Liver (tissue), 9 donors: ENCODE data around the gene KMT2D. TPM values are rescaled to one million over a fixed set of nuclear protein-coding genes. Genes with fewer than 3 reads are reported as not detected.

Experiments
- DNase-seq: peaks from one replicate; pipeline ENCODE4 v3.0.0-alpha.2; 2017; ENCODE audit warnings: low spot score
- H3K27ac ChIP-seq, 2 donors: one replicate each; pipeline ENCODE4 v1.7.0; 2013; ENCODE audit warnings: inconsistent platforms in 2 of 2, low read length in 2 of 2, control low read depth in 1 of 2, low read depth in 1 of 2, mild to moderate bottlenecking in 1 of 2
- H3K27me3 ChIP-seq, 4 donors: one replicate each; pipeline versions ENCODE4 v1.6.1 to v1.7.0; 2013; ENCODE audit warnings: low read length in 3 of 4, inconsistent platforms in 1 of 4, mild to moderate bottlenecking in 1 of 4, moderate library complexity in 1 of 4; ENCODE audit not compliant: control insufficient read depth in 4 of 4, insufficient read depth in 4 of 4
- H3K36me3 ChIP-seq, 4 donors: one replicate each; pipeline versions ENCODE4 v1.6.1 to v1.7.0; 2013; ENCODE audit warnings: low read length in 3 of 4, mild to moderate bottlenecking in 3 of 4, low read depth in 1 of 4, moderate library complexity in 1 of 4; ENCODE audit not compliant: control insufficient read depth in 4 of 4, insufficient read depth in 3 of 4
- H3K4me1 ChIP-seq, 4 donors: one replicate each; pipeline versions ENCODE4 v1.6.1 to v1.7.0; 2013; ENCODE audit warnings: low read length in 3 of 4, mild to moderate bottlenecking in 3 of 4, moderate library complexity in 1 of 4; ENCODE audit not compliant: control insufficient read depth in 4 of 4, insufficient read depth in 4 of 4
- H3K4me3 ChIP-seq, 3 donors: one replicate each; pipeline versions ENCODE4 v1.6.1 to v1.7.0; 2013; ENCODE audit warnings: low read length in 3 of 3, control low read depth in 1 of 3, low read depth in 1 of 3, mild to moderate bottlenecking in 1 of 3
- H3K9ac ChIP-seq, 2 donors: one replicate each; pipeline ENCODE4 v1.7.0; 2013; ENCODE audit warnings: low read length in 2 of 2, mild to moderate bottlenecking in 2 of 2, moderate library complexity in 2 of 2, control low read depth in 1 of 2, low read depth in 1 of 2
- H3K9me3 ChIP-seq, 4 donors: one replicate each; pipeline versions ENCODE4 v1.6.1 to v1.7.0; 2013; ENCODE audit warnings: low read length in 3 of 4; ENCODE audit not compliant: control insufficient read depth in 4 of 4
- FOXA1 ChIP-seq: IDR thresholded peaks from 2 replicates; pipeline ENCODE4 v1.6.1; 2016; ENCODE audit warnings: antibody characterized with exemption
- FOXA2 ChIP-seq: IDR thresholded peaks from 2 replicates; pipeline ENCODE4 v1.6.1; 2016; ENCODE audit warnings: antibody characterized with exemption
- GABPA ChIP-seq, 2 donors: IDR thresholded peaks in 1 of 2; conservative IDR thresholded peaks in 1 of 2; 2 replicates each; pipeline ENCODE4 v1.6.1; 2016; ENCODE audit warnings: antibody characterized with exemption in 2 of 2, mild to moderate bottlenecking in 1 of 2, moderate library complexity in 1 of 2
- HNF4A ChIP-seq, 2 donors: conservative IDR thresholded peaks; 2 replicates each; pipeline ENCODE4 v1.6.1; 2016; ENCODE audit warnings: antibody characterized with exemption in 2 of 2, mild to moderate bottlenecking in 2 of 2
- HNF4G ChIP-seq: IDR thresholded peaks from 2 replicates; pipeline ENCODE4 v1.6.1; 2016; ENCODE audit warnings: antibody characterized with exemption
- NR2F2 ChIP-seq: IDR thresholded peaks from 2 replicates; pipeline ENCODE4 v1.6.1; 2016; ENCODE audit warnings: antibody characterized with exemption
- RAD21 ChIP-seq, 2 donors: IDR thresholded peaks; 2 replicates each; pipeline ENCODE4 v1.6.1; 2016; ENCODE audit warnings: antibody characterized with exemption in 2 of 2, mild to moderate bottlenecking in 2 of 2
- RXRA ChIP-seq, 2 donors: IDR thresholded peaks; 2 replicates each; pipeline ENCODE4 v1.6.1; 2017 to 2018; ENCODE audit warnings: antibody characterized with exemption in 2 of 2, mild to moderate bottlenecking in 1 of 2
- SP1 ChIP-seq: IDR thresholded peaks from 2 replicates; pipeline ENCODE4 v1.6.1; 2018; ENCODE audit warnings: antibody characterized with exemption, mild to moderate bottlenecking
- YY1 ChIP-seq: IDR thresholded peaks from 2 replicates; pipeline ENCODE4 v1.6.1; 2016; ENCODE audit warnings: antibody characterized with exemption, mild to moderate bottlenecking
- WGBS: extraction: QIAGEN DNeasy Blood & Tissue Kit; methylation state at CpG from one replicate; pipeline ENCODE4 v1.1.7; 2013; 5-methylcytosine and 5-hydroxymethylcytosine counted together
- polyA plus RNA-seq, 2 donors: library from polyadenylated mRNA; stranded (reverse) in 1 of 2; unstranded in 1 of 2; fragments of 200-250 nt in 1 of 2; fragments of >200 nt in 1 of 2; fragmentation: Nextera tagmentation in 1 of 2; extraction: Ambion mirVana in 1 of 2; gene quantifications; one replicate each; pipeline versions ENCODE4 v1.2.1 to v1.2.3, GENCODE V29; 2013 to 2015
- total RNA-seq, 2 donors: library from RNA; depleted of rRNA; stranded (reverse); fragments of >200 nt; gene quantifications; one replicate each; pipeline ENCODE4 v1.2.3, GENCODE V29; 2014
- TF ChIP-seq, protein P1 (sequence below): IDR thresholded peaks from 2 replicates; pipeline ENCODE4 v1.6.1; 2016; ENCODE audit warnings: antibody characterized with exemption
- TF ChIP-seq, protein P2 (sequence below): IDR thresholded peaks from 2 replicates; pipeline ENCODE4 v1.6.1; 2016; ENCODE audit warnings: antibody characterized with exemption, mild to moderate bottlenecking
- TF ChIP-seq, protein P3 (sequence below): IDR thresholded peaks from 2 replicates; pipeline ENCODE4 v1.6.1; 2016; ENCODE audit warnings: antibody characterized with exemption
- TF ChIP-seq, protein P4 (sequence below): fragments of 150-350 bp; IDR thresholded peaks from 2 replicates; pipeline ENCODE4 v1.5.1; 2017; ENCODE audit warnings: improper control_type of control experiment, low read depth, low read length; ENCODE audit not compliant: missing input control
- TF ChIP-seq, protein P5 (sequence below): IDR thresholded peaks from 2 replicates; pipeline ENCODE4 v1.6.1; 2016; ENCODE audit warnings: antibody characterized with exemption
- donor health status: healthy.
- donor health status: healthy.
- donor health status: healthy.
- donor health status: healthy.
- donor health status: healthy.

The KMT2D gene
- total and polyA plus RNA-seq, 4 donors: 4.5 to 53.8 (median 25.0) TPM

DNA sequence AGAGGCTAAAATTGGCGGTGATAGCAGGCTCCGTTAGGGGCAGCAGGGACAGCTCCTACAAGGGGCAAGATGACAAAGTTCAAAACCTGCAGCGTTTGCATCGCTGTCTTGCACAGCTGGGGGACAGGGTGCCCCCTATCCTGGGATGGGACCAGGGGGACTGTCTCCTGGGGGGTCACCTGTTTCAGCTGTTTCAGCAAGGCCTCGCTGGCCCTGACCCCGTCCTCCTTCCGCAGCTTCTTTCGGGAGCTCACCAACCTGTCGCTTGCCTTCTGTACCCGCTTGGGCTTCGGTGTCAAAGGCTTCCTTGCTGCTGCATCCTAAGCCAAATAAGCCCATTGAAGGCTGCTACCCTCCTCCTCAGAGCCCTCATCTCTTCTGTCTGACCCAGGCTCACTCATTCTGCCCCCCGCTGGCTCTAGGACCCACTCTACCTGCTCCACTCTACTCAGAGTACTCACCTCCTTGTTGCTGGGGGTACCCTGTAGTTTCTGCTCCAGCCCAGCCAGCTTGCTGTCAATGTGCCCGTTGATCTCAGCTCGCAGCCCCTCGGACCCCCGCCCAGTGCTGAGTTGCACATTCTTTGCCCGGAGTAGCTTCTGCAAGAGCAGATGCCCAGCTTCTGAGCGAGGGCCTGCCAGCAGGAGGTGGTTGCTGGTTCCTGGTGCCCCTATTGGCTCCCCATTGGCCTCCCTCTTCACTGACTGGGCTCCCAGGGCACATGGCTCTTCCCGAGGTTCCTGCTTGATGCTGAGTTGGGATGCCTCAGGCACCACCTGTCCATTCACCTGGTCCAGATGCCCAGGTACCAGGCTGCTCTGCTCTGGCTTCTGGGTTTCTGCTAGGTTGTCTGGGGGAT is 29.7 kb downstream of the KMT2D start:
- Histone ChIP-seq H3K9me3 (no peaks in the 10 kb centered on the region), H3K4me1 (no peaks in the 10 kb centered on the region), H3K9ac (no peak overlapping the region), H3K4me3 (no peak overlapping the region), H3K36me3 (peaks cover 21 to 83% (median 46%) of the 10 kb centered on the region in 4 donors), H3K27me3 (no peaks in the 10 kb centered on the region), H3K27ac (no peak overlapping the region)
- DNase-seq: no peak
- 96% methylated on average over 19 of the region's 19 CpGs for WGBS
- TF ChIP-seq FOXA2: no peak
- TF ChIP-seq, protein P1, sequence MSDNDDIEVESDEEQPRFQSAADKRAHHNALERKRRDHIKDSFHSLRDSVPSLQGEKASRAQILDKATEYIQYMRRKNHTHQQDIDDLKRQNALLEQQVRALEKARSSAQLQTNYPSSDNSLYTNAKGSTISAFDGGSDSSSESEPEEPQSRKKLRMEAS: no peak
- TF ChIP-seq NR2F2: no peak
- TF ChIP-seq, protein P2, sequence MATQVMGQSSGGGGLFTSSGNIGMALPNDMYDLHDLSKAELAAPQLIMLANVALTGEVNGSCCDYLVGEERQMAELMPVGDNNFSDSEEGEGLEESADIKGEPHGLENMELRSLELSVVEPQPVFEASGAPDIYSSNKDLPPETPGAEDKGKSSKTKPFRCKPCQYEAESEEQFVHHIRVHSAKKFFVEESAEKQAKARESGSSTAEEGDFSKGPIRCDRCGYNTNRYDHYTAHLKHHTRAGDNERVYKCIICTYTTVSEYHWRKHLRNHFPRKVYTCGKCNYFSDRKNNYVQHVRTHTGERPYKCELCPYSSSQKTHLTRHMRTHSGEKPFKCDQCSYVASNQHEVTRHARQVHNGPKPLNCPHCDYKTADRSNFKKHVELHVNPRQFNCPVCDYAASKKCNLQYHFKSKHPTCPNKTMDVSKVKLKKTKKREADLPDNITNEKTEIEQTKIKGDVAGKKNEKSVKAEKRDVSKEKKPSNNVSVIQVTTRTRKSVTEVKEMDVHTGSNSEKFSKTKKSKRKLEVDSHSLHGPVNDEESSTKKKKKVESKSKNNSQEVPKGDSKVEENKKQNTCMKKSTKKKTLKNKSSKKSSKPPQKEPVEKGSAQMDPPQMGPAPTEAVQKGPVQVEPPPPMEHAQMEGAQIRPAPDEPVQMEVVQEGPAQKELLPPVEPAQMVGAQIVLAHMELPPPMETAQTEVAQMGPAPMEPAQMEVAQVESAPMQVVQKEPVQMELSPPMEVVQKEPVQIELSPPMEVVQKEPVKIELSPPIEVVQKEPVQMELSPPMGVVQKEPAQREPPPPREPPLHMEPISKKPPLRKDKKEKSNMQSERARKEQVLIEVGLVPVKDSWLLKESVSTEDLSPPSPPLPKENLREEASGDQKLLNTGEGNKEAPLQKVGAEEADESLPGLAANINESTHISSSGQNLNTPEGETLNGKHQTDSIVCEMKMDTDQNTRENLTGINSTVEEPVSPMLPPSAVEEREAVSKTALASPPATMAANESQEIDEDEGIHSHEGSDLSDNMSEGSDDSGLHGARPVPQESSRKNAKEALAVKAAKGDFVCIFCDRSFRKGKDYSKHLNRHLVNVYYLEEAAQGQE: no peak
- TF ChIP-seq GABPA (IDR thresholded peaks at IDR 0.05 in 1 of 2, conservative IDR thresholded peaks at IDR 0.05 in 1 of 2): no peak
- no peak for TF ChIP-seq HNF4G
- TF ChIP-seq SP1: no peak
- TF ChIP-seq, protein P3, sequence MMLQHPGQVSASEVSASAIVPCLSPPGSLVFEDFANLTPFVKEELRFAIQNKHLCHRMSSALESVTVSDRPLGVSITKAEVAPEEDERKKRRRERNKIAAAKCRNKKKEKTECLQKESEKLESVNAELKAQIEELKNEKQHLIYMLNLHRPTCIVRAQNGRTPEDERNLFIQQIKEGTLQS: no peak
- TF ChIP-seq, protein P4, sequence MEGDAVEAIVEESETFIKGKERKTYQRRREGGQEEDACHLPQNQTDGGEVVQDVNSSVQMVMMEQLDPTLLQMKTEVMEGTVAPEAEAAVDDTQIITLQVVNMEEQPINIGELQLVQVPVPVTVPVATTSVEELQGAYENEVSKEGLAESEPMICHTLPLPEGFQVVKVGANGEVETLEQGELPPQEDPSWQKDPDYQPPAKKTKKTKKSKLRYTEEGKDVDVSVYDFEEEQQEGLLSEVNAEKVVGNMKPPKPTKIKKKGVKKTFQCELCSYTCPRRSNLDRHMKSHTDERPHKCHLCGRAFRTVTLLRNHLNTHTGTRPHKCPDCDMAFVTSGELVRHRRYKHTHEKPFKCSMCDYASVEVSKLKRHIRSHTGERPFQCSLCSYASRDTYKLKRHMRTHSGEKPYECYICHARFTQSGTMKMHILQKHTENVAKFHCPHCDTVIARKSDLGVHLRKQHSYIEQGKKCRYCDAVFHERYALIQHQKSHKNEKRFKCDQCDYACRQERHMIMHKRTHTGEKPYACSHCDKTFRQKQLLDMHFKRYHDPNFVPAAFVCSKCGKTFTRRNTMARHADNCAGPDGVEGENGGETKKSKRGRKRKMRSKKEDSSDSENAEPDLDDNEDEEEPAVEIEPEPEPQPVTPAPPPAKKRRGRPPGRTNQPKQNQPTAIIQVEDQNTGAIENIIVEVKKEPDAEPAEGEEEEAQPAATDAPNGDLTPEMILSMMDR: no peak
- TF ChIP-seq, protein P5, sequence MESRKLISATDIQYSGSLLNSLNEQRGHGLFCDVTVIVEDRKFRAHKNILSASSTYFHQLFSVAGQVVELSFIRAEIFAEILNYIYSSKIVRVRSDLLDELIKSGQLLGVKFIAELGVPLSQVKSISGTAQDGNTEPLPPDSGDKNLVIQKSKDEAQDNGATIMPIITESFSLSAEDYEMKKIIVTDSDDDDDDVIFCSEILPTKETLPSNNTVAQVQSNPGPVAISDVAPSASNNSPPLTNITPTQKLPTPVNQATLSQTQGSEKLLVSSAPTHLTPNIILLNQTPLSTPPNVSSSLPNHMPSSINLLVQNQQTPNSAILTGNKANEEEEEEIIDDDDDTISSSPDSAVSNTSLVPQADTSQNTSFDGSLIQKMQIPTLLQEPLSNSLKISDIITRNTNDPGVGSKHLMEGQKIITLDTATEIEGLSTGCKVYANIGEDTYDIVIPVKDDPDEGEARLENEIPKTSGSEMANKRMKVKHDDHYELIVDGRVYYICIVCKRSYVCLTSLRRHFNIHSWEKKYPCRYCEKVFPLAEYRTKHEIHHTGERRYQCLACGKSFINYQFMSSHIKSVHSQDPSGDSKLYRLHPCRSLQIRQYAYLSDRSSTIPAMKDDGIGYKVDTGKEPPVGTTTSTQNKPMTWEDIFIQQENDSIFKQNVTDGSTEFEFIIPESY: no peak
- TF ChIP-seq FOXA1: no peak
- no peak for TF ChIP-seq HNF4A (conservative IDR thresholded peaks at IDR 0.05)
- no peak for TF ChIP-seq RAD21 (IDR thresholded peaks at IDR 0.05)
- no peak for TF ChIP-seq YY1
- TF ChIP-seq RXRA (IDR thresholded peaks at IDR 0.05): no peak
